Natural killer cell (primary cell): ENCODE data around the gene MT1F. TPM values are rescaled to one million over a fixed set of nuclear protein-coding genes. Genes with fewer than 3 reads are reported as not detected.

Experiments
- ATAC-seq, 3 donors: fragments of 150-1000 bp in 2 of 3; fragments of 200-7000 bp in 1 of 3; cut with Tn5 transposase; 1 replicate in 1 of 3; 2 replicates in 2 of 3; pipeline ENCODE4 v1.10.0; 2021; ENCODE audit warnings: mild to moderate bottlenecking in 2 of 3, moderate library complexity in 2 of 3
- DNase-seq, 2 donors: peaks; one replicate each; pipeline versions ENCODE4 v3.0.0 to v3.0.0-alpha.2; 2013 to 2021; ENCODE audit warnings: mixed read lengths in 1 of 2
- H3K27ac ChIP-seq: one replicate; pipeline ENCODE4 v1.5.1; 2013; ENCODE audit warnings: mild to moderate bottlenecking, low read length
- H3K27me3 ChIP-seq: one replicate; pipeline ENCODE4 v1.6.1; 2013; ENCODE audit warnings: low read length; ENCODE audit not compliant: control insufficient read depth, insufficient read depth
- H3K36me3 ChIP-seq: one replicate; pipeline ENCODE4 v1.6.1; 2013; ENCODE audit warnings: low read length; ENCODE audit not compliant: control insufficient read depth, insufficient read depth
- H3K4me1 ChIP-seq: one replicate; pipeline ENCODE4 v1.6.1; 2013; ENCODE audit warnings: low read length; ENCODE audit not compliant: control insufficient read depth, insufficient read depth
- H3K4me3 ChIP-seq: one replicate; pipeline ENCODE4 v1.5.1; 2013; ENCODE audit warnings: low read length
- H3K9me3 ChIP-seq: one replicate; pipeline ENCODE4 v1.6.1; 2013; ENCODE audit warnings: low read length; ENCODE audit not compliant: control insufficient read depth, insufficient read depth
- H3K27ac Mint-ChIP-seq, 2 donors: one replicate each; pipeline ENCODE4 v1.8.0; 2022; ENCODE audit warnings: mild to moderate bottlenecking in 2 of 2, mixed read lengths in 2 of 2, moderate library complexity in 1 of 2
- H3K27me3 Mint-ChIP-seq, 2 donors: one replicate each; pipeline ENCODE4 v1.8.0; 2022; ENCODE audit warnings: low read depth in 2 of 2, mixed read lengths in 2 of 2
- H3K36me3 Mint-ChIP-seq: one replicate; pipeline ENCODE4 v1.8.0; 2022; ENCODE audit warnings: mixed read lengths
- H3K4me1 Mint-ChIP-seq, 2 donors: one replicate each; pipeline ENCODE4 v1.8.0; 2022; ENCODE audit warnings: mixed read lengths in 2 of 2
- H3K4me3 Mint-ChIP-seq: one replicate; pipeline ENCODE4 v1.8.0; 2022; ENCODE audit warnings: mild to moderate bottlenecking, moderate library complexity, mixed read lengths
- H3K9me3 Mint-ChIP-seq, 2 donors: one replicate each; pipeline ENCODE4 v1.8.0; 2022; ENCODE audit warnings: mixed read lengths in 2 of 2
- CTCF ChIP-seq: fragments of 200-600 bp; IDR thresholded peaks from one replicate; pipeline ENCODE4 v1.8.0; 2022; ENCODE audit warnings: antibody characterized with exemption
- WGBS: methylation state at CpG from one replicate; pipeline ENCODE4 v1.1.7; 2013; ENCODE audit warnings: missing lambda C conversion rate; ENCODE audit not compliant: insufficient coverage; 5-methylcytosine and 5-hydroxymethylcytosine counted together
- intact Hi-C: fragments of 100-400 bp; cut with micrococcal nuclease; formaldehyde crosslinking; loops from one replicate; pipeline ENCODE4 v1.14.2; 2022
- total RNA-seq, 4 donors: library from RNA; stranded (reverse); fragments of 120-200 nt in 1 of 4; gene quantifications; one replicate each; pipeline versions ENCODE4 v1.2.3 to v1.2.4, GENCODE V29; 2013 to 2022

MT1F gene
- total RNA-seq, 3 donors from 2014 or later (not counting 1 experiment from before 2014, with no cell fraction given): 3.8 to 8.0 (median 5.4) TPM

- ATAC-seq: no peak
- H3K4me3 Mint-ChIP-seq: peak overlapping the region; percentile 53
- no peak overlapping the region for H3K4me3 ChIP-seq
- intact Hi-C loops: no loop called here
- H3K27ac Mint-ChIP-seq: no peak overlapping the region
- H3K27me3 Mint-ChIP-seq: peaks cover 0 to 12% of the 10 kb centered on the region in 2 donors
- no peaks in the 10 kb centered on the region for H3K9me3 Mint-ChIP-seq
- H3K36me3 Mint-ChIP-seq: no peaks in the 10 kb centered on the region
- no peaks in the 10 kb centered on the region for H3K36me3 ChIP-seq
- H3K27me3 ChIP-seq: no peaks in the 10 kb centered on the region
- DNase-seq: no peak
- WGBS: 79% methylated on average over 3 of the region's 4 CpGs
- peaks cover 20% of the 10 kb centered on the region for H3K4me1 ChIP-seq
- no peak overlapping the region for H3K27ac ChIP-seq
- no peaks in the 10 kb centered on the region for H3K9me3 ChIP-seq
- TF ChIP-seq CTCF: no peak
- peaks cover 9 to 17% of the 10 kb centered on the region in 2 donors for H3K4me1 Mint-ChIP-seq
Observed at GRCh38 chr16:56684256-56684925, 26.6 kb downstream of the MT1F start.

GRCh38 chr16:56684926-56685590 is 27.3 kb downstream of the MT1F start:
- Histone ChIP-seq H3K4me1 (peaks cover 20% of the 10 kb centered on the region), H3K36me3 (no peaks in the 10 kb centered on the region), H3K9me3 (no peaks in the 10 kb centered on the region), H3K27ac (no peak overlapping the region), H3K27me3 (no peaks in the 10 kb centered on the region), H3K4me3 (no peak overlapping the region)
- intact Hi-C loops: no loop called here
- H3K9me3 Mint-ChIP-seq: no peaks in the 10 kb centered on the region
- no peak for ATAC-seq
- no peaks in the 10 kb centered on the region for H3K36me3 Mint-ChIP-seq
- peaks cover 0 to 14% of the 10 kb centered on the region in 2 donors for H3K27me3 Mint-ChIP-seq
- WGBS: 86% methylated on average over 3 of the region's 4 CpGs
- no peak overlapping the region for H3K27ac Mint-ChIP-seq
- no peak for DNase-seq
- peaks cover 9 to 17% of the 10 kb centered on the region in 2 donors for H3K4me1 Mint-ChIP-seq
- no peak for TF ChIP-seq CTCF
- H3K4me3 Mint-ChIP-seq: no peak overlapping the region

GRCh38 chr16:56686758-56687157 is 29.0 kb downstream of the MT1F start:
- Histone ChIP-seq H3K4me1 (peaks cover 17% of the 10 kb centered on the region), H3K4me3 (no peak overlapping the region), H3K27me3 (no peaks in the 10 kb centered on the region), H3K9me3 (no peaks in the 10 kb centered on the region), H3K36me3 (no peaks in the 10 kb centered on the region), H3K27ac (no peak overlapping the region)
- no peaks in the 10 kb centered on the region for H3K36me3 Mint-ChIP-seq
- no peak for TF ChIP-seq CTCF
- H3K27ac Mint-ChIP-seq: no peak overlapping the region
- intact Hi-C loops: no loop called here
- peaks cover 3 to 11% of the 10 kb centered on the region in 2 donors for H3K4me1 Mint-ChIP-seq
- 85% methylated on average over 7 of the region's 7 CpGs for WGBS
- ATAC-seq (no peak), DNase-seq (no peak)
- H3K4me3 Mint-ChIP-seq: no peak overlapping the region
- no peaks in the 10 kb centered on the region for H3K9me3 Mint-ChIP-seq
- H3K27me3 Mint-ChIP-seq: peaks cover 7 to 20% of the 10 kb centered on the region in 2 donors
